Esophagus muscularis mucosa (tissue), 4 donors: Measurements from ENCODE around the gene CAGE1.

Source experiments
- EP300 ChIP-seq: sonication (generic); formaldehyde crosslinking; IDR thresholded peaks from one replicate; pipeline ENCODE4 v1.6.1; 2017; ENCODE audit warnings: antibody characterized with exemption
- POLR2A ChIP-seq: fragments of 450-650 bp; IDR thresholded peaks from one replicate; pipeline ENCODE4 v1.6.1; 2017; ENCODE audit warnings: antibody characterized with exemption, moderate library complexity, mild to moderate bottlenecking, low read depth
- POLR2AphosphoS5 ChIP-seq, 2 donors: sonication (generic); formaldehyde crosslinking; IDR thresholded peaks; one replicate each; pipeline ENCODE4 v1.6.1; 2017; ENCODE audit warnings: antibody characterized with exemption in 2 of 2
- TF ChIP-seq, protein P1 (sequence below), 3 experiments: fragments of 200-600 bp in 2 of 3; fragments of 450-650 bp in 1 of 3; sonication (generic) in 2 of 3; IDR thresholded peaks; one replicate each; pipeline ENCODE4 v1.5.1; 2017 to 2019; ENCODE audit warnings: antibody characterized with exemption in 3 of 3, mild to moderate bottlenecking in 2 of 3, moderate library complexity in 1 of 3

DNA sequence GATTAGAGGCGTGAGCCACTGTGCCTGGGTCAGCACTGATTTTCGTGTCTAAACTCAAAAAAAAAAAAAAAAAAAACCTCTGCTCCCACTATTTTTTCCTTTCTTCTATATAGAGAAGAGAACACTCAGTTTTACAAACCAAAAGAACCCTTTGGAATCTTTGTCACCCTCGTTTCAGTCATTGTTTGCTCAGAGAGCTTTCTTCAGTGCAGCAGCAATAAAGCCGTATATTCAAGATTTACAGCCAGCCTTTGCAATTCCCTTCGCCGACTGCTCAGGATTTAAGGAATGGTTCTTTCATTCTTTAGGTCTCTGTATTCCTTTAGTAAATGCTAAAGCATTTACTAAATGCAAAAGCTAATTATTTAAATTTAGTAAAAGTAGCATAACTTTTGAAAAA is 20.2 kb upstream of the CAGE1 start:
- TF ChIP-seq, protein P1, sequence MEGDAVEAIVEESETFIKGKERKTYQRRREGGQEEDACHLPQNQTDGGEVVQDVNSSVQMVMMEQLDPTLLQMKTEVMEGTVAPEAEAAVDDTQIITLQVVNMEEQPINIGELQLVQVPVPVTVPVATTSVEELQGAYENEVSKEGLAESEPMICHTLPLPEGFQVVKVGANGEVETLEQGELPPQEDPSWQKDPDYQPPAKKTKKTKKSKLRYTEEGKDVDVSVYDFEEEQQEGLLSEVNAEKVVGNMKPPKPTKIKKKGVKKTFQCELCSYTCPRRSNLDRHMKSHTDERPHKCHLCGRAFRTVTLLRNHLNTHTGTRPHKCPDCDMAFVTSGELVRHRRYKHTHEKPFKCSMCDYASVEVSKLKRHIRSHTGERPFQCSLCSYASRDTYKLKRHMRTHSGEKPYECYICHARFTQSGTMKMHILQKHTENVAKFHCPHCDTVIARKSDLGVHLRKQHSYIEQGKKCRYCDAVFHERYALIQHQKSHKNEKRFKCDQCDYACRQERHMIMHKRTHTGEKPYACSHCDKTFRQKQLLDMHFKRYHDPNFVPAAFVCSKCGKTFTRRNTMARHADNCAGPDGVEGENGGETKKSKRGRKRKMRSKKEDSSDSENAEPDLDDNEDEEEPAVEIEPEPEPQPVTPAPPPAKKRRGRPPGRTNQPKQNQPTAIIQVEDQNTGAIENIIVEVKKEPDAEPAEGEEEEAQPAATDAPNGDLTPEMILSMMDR (IDR thresholded peaks at IDR 0.05), result no peak
- TF ChIP-seq POLR2AphosphoS5 (IDR thresholded peaks at IDR 0.05) (no peak), POLR2A (no peak), EP300 (no peak)
